NCI-H460 (cell line): Measurements from ENCODE around the gene SLC26A11. TPM values are rescaled to one million over a fixed set of nuclear protein-coding genes. Genes with fewer than 3 reads are reported as not detected.

Experiments used
- DNase-seq: peaks from one replicate; pipeline ENCODE4 v3.0.0-alpha.2; 2016; ENCODE audit warnings: low read depth; ENCODE audit errors: extremely low read depth
- total RNA-seq: library from RNA; depleted of rRNA; stranded (reverse); fragments of >200 nt; shearing (Covaris generic); gene quantifications from 2 replicates; pipeline ENCODE4 v1.2.3, GENCODE V29; 2014

SLC26A11 gene
- total RNA-seq, 1 experiment from 2014 or later = 7.6 TPM

- DNase-seq = peak; percentile 43
Measured at GRCh38 chr17:80277751-80278671, 57.8 kb downstream of the SLC26A11 start.

- DNase-seq = no peak
Measured at GRCh38 chr17:80279895-80280294, 59.7 kb downstream of the SLC26A11 start.

- DNase-seq = no peak
Measured at GRCh38 chr17:80281516-80281915, 61.3 kb downstream of the SLC26A11 start.

GRCh38 chr17:80283116-80283852 lies 63.1 kb downstream of the SLC26A11 start:
- no peak for DNase-seq

- DNase-seq = no peak
Measured at GRCh38 chr17:80284631-80285030, 64.4 kb downstream of the SLC26A11 start.

- DNase-seq = no peak
Measured at GRCh38 chr17:80285237-80285920, 65.2 kb downstream of the SLC26A11 start.

- DNase-seq = no peak
Measured at GRCh38 chr17:80286638-80286960, 66.4 kb downstream of the SLC26A11 start.

- no peak for DNase-seq
Measured at GRCh38 chr17:80287038-80287437, 66.8 kb downstream of the SLC26A11 start.

GRCh38 chr17:80287806-80288567 lies 67.8 kb downstream of the SLC26A11 start:
- no peak for DNase-seq

GRCh38 chr17:80289616-80290015 lies 69.4 kb downstream of the SLC26A11 start:
- DNase-seq = no peak

- no peak for DNase-seq
Measured at GRCh38 chr17:80290156-80290555, 69.9 kb downstream of the SLC26A11 start.

GRCh38 chr17:80291260-80291659 lies 71.0 kb downstream of the SLC26A11 start:
- no peak for DNase-seq

GRCh38 chr17:80291691-80292487 lies 71.7 kb downstream of the SLC26A11 start:
- no peak for DNase-seq

GRCh38 chr17:80292521-80292971 lies 72.3 kb downstream of the SLC26A11 start:
- DNase-seq = no peak

- DNase-seq = no peak
Measured at GRCh38 chr17:80294210-80294609, 74.0 kb downstream of the SLC26A11 start.

- no peak for DNase-seq
Measured at GRCh38 chr17:80294653-80295052, 74.4 kb downstream of the SLC26A11 start.

- no peak for DNase-seq
Measured at GRCh38 chr17:80295146-80295545, 74.9 kb downstream of the SLC26A11 start.

- DNase-seq = no peak
Measured at GRCh38 chr17:80295559-80295958, 75.3 kb downstream of the SLC26A11 start.

- no peak for DNase-seq
Measured at GRCh38 chr17:80296221-80296620, 76.0 kb downstream of the SLC26A11 start.
